HG02885 (cell line): Measurements from ENCODE around the gene SOCS3.
A peak's percentile ranks its signal among the peaks of the same experiment; 100 is the strongest.

ENCODE experiments used
- ATAC-seq: cut with Tn5 transposase; IDR thresholded peaks from one replicate; pipeline ENCODE4 v1.9.1; 2021; ENCODE audit warnings: mild to moderate bottlenecking; ENCODE audit not compliant: unreplicated experiment, poor library complexity

Gene SOCS3

GRCh38 chr17:78369791-78370381, 10.0 kb upstream of the SOCS3 start:
- no peak for ATAC-seq

GRCh38 chr17:78368854-78369495, 9.1 kb upstream of the SOCS3 start:
- no peak for ATAC-seq

- no peak for ATAC-seq
These were observed 8.5 kb upstream of the SOCS3 start for GRCh38 chr17:78368348-78368747.

GRCh38 chr17:78367193-78367592, 7.3 kb upstream of the SOCS3 start:
- no peak for ATAC-seq

- ATAC-seq = no peak
These were observed 6.4 kb upstream of the SOCS3 start for GRCh38 chr17:78366109-78366848.

GRCh38 chr17:78365561-78366108, 5.8 kb upstream of the SOCS3 start:
- no peak for ATAC-seq

GRCh38 chr17:78364436-78365281, 4.8 kb upstream of the SOCS3 start:
- no peak for ATAC-seq

GRCh38 chr17:78362671-78363070, 2.8 kb upstream of the SOCS3 start:
- ATAC-seq = no peak

- ATAC-seq = no peak
These were observed 2.4 kb upstream of the SOCS3 start for GRCh38 chr17:78362232-78362631.

- no peak for ATAC-seq
These were observed 1.4 kb upstream of the SOCS3 start for GRCh38 chr17:78361225-78361701.

GRCh38 chr17:78360371-78361224, 721 bp upstream of the SOCS3 start:
- peak; percentile 41 for ATAC-seq

GRCh38 chr17:78359321-78359996, 418 bp downstream of the SOCS3 start:
- ATAC-seq = no peak

- no peak for ATAC-seq
These were observed 1.1 kb downstream of the SOCS3 start for GRCh38 chr17:78358538-78359320.

- ATAC-seq = no peak
These were observed 2.0 kb downstream of the SOCS3 start for GRCh38 chr17:78357672-78358537.

- ATAC-seq = no peak
These were observed 2.7 kb downstream of the SOCS3 start for GRCh38 chr17:78357177-78357586.

- ATAC-seq = peak; percentile 67
These were observed 3.7 kb downstream of the SOCS3 start for GRCh38 chr17:78356101-78356713.

- ATAC-seq = no peak
These were observed 4.2 kb downstream of the SOCS3 start for GRCh38 chr17:78355701-78356100.
